Fibroblast of pulmonary artery (primary cell): ENCODE results near the gene CNTNAP2.

ENCODE experiments used
- DNase-seq: peaks from one replicate; pipeline ENCODE4 v3.0.0-alpha.2; 2010; ENCODE audit warnings: low read depth
- H3K4me3 ChIP-seq: replicated peaks from 2 replicates; pipeline ENCODE4 v1.5.1; 2011; ENCODE audit warnings: low read depth, mild to moderate bottlenecking, control low read depth, low read length, moderate library complexity
- TF ChIP-seq, protein P1 (sequence below): IDR thresholded peaks from 2 replicates; pipeline ENCODE4 v1.5.1; 2011; ENCODE audit warnings: mild to moderate bottlenecking, control low read depth, low read length, inconsistent platforms; ENCODE audit errors: missing control alignments

The CNTNAP2 gene

DNA sequence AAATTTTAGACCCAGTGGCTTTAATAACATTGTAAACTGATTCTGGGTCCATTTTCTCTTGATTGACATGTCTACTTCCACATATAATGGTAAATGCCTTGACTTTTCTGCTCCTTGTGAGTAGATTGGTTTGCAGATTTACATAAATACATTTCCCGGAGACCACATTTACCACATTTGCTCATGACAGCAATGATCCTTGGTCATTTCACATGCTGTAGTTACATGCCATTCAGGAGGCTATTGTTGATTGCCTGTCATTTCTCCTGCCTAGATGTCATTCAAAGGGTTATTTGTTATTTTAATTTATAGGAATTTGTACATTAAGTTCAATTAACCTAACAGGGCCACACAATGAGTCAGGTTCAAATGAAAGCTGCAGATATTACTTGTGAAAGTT, 280.5 kb downstream of the CNTNAP2 start:
- TF ChIP-seq, protein P1, sequence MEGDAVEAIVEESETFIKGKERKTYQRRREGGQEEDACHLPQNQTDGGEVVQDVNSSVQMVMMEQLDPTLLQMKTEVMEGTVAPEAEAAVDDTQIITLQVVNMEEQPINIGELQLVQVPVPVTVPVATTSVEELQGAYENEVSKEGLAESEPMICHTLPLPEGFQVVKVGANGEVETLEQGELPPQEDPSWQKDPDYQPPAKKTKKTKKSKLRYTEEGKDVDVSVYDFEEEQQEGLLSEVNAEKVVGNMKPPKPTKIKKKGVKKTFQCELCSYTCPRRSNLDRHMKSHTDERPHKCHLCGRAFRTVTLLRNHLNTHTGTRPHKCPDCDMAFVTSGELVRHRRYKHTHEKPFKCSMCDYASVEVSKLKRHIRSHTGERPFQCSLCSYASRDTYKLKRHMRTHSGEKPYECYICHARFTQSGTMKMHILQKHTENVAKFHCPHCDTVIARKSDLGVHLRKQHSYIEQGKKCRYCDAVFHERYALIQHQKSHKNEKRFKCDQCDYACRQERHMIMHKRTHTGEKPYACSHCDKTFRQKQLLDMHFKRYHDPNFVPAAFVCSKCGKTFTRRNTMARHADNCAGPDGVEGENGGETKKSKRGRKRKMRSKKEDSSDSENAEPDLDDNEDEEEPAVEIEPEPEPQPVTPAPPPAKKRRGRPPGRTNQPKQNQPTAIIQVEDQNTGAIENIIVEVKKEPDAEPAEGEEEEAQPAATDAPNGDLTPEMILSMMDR, result no peak
- H3K4me3 ChIP-seq, result no peak overlapping the region
- DNase-seq, result no peak

DNA sequence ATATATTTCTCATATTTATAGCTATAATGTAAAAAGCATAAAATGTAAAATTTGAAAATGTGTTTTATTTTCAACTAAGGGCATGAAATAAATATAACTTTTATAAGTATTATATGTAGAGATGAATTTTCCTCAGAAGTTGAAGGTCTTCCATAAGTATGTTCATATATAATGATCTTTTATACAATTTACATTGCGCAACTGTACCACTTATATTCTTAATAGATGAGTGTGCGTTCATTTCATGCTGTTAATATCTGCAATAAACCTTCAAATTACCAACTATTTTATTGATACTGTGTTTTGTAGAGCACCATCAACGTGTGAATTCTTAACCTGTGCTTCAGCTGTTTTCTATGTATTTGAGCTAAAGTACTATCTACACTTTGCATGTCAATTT, 285.3 kb downstream of the CNTNAP2 start:
- TF ChIP-seq, protein P1, result no peak
- DNase-seq, result no peak
- no peak overlapping the region for H3K4me3 ChIP-seq

DNA sequence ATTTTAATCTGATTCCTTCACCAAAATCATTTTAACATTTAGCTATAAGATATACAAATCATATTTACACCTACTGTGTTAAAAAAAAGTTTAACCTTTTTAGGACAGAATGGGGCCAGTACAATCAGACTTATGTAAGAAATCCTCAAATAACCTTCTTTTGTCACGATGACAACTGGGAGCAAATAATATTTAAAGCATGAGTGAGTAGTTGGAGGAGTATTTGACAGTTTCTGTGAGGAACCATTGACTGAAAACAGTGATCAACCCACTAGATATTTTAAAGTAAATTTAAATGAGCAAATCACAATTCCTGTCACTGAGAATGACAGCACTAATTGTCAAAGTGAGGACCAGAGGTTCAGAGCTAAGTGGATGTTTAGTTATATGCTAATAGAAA, 289.1 kb downstream of the CNTNAP2 start:
- no peak overlapping the region for H3K4me3 ChIP-seq
- DNase-seq, result no peak
- TF ChIP-seq, protein P1, result no peak

DNA sequence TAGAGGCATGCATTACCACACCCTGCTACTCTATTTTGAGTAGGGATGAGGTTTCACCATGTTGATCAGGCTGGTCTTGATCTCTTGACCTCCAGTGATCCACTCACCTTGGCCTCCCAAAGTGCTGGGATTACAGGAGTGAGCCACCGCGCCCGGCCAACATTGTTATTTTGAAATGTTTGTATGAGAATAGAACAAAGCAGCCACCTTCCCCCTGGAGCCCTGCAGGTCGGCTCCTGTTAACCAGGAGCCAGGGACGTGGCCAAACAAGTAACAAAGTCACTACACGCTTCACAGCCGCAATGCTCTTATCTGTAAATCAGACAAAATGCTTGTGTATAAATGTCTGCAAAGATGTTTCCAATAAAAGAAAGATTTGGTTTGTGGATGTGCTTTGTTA, 295.4 kb downstream of the CNTNAP2 start:
- no peak for DNase-seq
- TF ChIP-seq, protein P1, result no peak
- H3K4me3 ChIP-seq, result no peak overlapping the region

DNA sequence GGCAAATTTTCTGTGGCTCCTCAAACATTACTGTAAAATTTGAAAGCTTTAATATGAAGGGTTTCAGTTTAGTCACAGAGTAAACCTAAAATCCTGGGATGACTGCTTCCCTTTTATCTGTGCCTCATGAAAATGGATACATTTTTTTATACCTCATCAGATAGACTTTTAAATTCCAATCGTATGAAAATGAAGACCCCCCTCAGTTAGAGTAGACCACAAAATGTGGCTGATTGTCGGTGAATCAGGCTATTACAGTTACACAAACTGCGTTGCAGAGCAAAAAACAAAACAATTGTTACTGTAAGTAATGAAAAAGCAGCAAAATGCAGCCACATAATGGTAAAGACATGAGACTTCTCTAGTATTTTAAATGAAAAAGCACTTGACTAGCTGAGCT, 296.2 kb downstream of the CNTNAP2 start:
- no peak for DNase-seq
- TF ChIP-seq, protein P1, result no peak
- no peak overlapping the region for H3K4me3 ChIP-seq

DNA sequence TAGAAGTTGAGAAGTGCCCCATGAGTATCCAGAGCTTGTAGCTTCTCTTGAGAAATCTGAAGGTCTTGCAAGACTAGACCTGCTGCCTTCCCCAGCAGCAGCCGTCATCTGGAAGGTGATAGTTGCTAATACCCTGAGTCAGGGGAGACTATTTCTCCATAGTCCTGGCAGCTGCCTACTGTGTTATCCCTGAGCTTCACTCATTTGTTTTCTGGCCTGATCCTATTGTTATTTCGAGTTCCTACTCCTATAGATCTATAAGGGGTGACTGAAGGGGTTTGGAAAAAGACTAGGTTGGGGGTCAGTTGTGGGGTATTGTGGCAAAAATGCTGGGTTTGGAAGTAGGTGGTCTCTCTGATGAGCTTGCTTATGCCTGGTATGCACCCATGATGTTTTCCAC, 297.8 kb downstream of the CNTNAP2 start:
- no peak overlapping the region for H3K4me3 ChIP-seq
- TF ChIP-seq, protein P1, result no peak
- DNase-seq, result no peak

DNA sequence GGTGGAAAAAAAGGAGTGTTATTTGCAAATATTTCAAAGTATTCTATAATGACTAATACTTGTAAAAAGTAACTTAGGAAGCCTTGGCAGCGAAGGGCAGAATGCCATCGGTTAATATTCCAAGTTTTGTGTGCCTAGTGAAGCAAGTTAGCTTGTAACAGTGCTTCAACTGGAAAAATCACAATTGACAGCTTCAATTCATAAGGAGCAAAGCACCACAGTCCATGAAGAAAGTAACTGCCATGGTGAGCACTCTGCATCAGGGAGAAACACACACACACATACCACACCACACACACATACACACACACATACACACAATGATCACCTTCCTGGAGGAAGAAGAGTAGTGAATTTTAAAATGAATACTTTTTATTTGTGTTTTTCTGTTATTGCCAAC, 298.3 kb downstream of the CNTNAP2 start:
- TF ChIP-seq, protein P1, result no peak
- no peak for DNase-seq

More for the DNA sequence above, 298.3 kb downstream of the CNTNAP2 start:
- H3K4me3 ChIP-seq, result no peak overlapping the region
